ENCODE data around the gene GMIP. TPM values are rescaled to one million over a fixed set of nuclear protein-coding genes. Genes with fewer than 3 reads are reported as not detected.
A peak's percentile ranks its signal among the peaks of the same experiment; 100 is the strongest.

GMIP gene
- total RNA-seq, 1 experiment from 2014 or later, result 6.3 TPM

- POLR2A ChIA-PET (ENCODE audit: unreplicated experiment), result interaction anchor here (0.6 to 0.7 kb wide), 2 partner anchors 23 to 76 kb away, joined by 3 to 16 read pairs; no protein-coding TSS in a partner anchor
- Histone ChIP-seq H3K9me3 (ENCODE audit: low read length) (no peaks in the 10 kb centered on the region), H3K4me3 (ENCODE audit: low read length) (no peak overlapping the region), H3K36me3 (ENCODE audit: low read depth, low read length) (no peaks in the 10 kb centered on the region), H3K4me1 (ENCODE audit: insufficient read depth, low read length) (peaks cover 14% of the 10 kb centered on the region), H4K20me1 (ENCODE audit: low read length) (no peaks in the 10 kb centered on the region), H3K79me2 (ENCODE audit: low read length) (peaks cover 10% of the 10 kb centered on the region; the same call in 1 of the 2 replicates), H2AFZ (ENCODE audit: low read length) (no peak overlapping the region), H3F3A (ENCODE audit: low read length, unreplicated experiment) (no peaks in the 10 kb centered on the region), H3K4me2 (ENCODE audit: low read length) (peak overlapping the region; percentile 66), H3K9me2 (replicated peaks; ENCODE audit: low read length) (no peaks in the 10 kb centered on the region), H3K9ac (ENCODE audit: low read length) (peak overlapping the region; percentile 59), H3K27ac (ENCODE audit: low read length) (peak overlapping the region; percentile 85), H3K27me3 (ENCODE audit: low read length) (no peaks in the 10 kb centered on the region)
- no TSS peak for BruUV-seq (replicated peaks)
- CTCF ChIA-PET, result no interaction called here
- no peak for TF ChIP-seq EZH2phosphoT487 (IDR thresholded peaks at IDR 0.05; ENCODE audit: borderline replicate concordance, low read length)
- TF ChIP-seq, protein P1, sequence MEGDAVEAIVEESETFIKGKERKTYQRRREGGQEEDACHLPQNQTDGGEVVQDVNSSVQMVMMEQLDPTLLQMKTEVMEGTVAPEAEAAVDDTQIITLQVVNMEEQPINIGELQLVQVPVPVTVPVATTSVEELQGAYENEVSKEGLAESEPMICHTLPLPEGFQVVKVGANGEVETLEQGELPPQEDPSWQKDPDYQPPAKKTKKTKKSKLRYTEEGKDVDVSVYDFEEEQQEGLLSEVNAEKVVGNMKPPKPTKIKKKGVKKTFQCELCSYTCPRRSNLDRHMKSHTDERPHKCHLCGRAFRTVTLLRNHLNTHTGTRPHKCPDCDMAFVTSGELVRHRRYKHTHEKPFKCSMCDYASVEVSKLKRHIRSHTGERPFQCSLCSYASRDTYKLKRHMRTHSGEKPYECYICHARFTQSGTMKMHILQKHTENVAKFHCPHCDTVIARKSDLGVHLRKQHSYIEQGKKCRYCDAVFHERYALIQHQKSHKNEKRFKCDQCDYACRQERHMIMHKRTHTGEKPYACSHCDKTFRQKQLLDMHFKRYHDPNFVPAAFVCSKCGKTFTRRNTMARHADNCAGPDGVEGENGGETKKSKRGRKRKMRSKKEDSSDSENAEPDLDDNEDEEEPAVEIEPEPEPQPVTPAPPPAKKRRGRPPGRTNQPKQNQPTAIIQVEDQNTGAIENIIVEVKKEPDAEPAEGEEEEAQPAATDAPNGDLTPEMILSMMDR (conservative IDR thresholded peaks at IDR 0.05; ENCODE audit: low read depth, low read length), result no peak
- peak; percentile 95 for DNase-seq
- peak; percentile 97 for ATAC-seq
- intact Hi-C loops (cut with micrococcal nuclease), result no loop called here
These were observed 37.4 kb downstream of the GMIP start for GRCh38 chr19:19606021-19606420.

- H3K9me3 ChIP-seq (ENCODE audit: low read length), result no peaks in the 10 kb centered on the region
- H3K4me3 ChIP-seq (ENCODE audit: low read length), result no peak overlapping the region
- H3K27ac ChIP-seq (ENCODE audit: low read length), result no peak overlapping the region
- DNase-seq, result no peak
- no peaks in the 10 kb centered on the region for H3K36me3 ChIP-seq (ENCODE audit: low read depth, low read length)
- H3K9me2 ChIP-seq (replicated peaks; ENCODE audit: low read length), result no peaks in the 10 kb centered on the region
- H3F3A ChIP-seq (ENCODE audit: low read length, unreplicated experiment), result no peaks in the 10 kb centered on the region
- H3K9ac ChIP-seq (ENCODE audit: low read length), result no peak overlapping the region
- BruUV-seq (replicated peaks), result no TSS peak
- no peak overlapping the region for H3K4me2 ChIP-seq (ENCODE audit: low read length)
- 0 out of 2 replicates have a peak, but pooled peaks cover 4% of the 10 kb centered on the region for H3K79me2 ChIP-seq (ENCODE audit: low read length)
- H3K4me1 ChIP-seq (ENCODE audit: insufficient read depth, low read length), result peaks cover 14% of the 10 kb centered on the region
- TF ChIP-seq, protein P1 (conservative IDR thresholded peaks at IDR 0.05; ENCODE audit: low read depth, low read length), result no peak
- TF ChIP-seq EZH2phosphoT487 (IDR thresholded peaks at IDR 0.05; ENCODE audit: borderline replicate concordance, low read length) (no peak), EZH2 (IDR thresholded peaks at IDR 0.05; ENCODE audit: low read length, unreplicated experiment) (no peak)
- no peak overlapping the region for H2AFZ ChIP-seq (ENCODE audit: low read length)
- no peak for ATAC-seq
- intact Hi-C loops (cut with micrococcal nuclease), result no loop called here
- POLR2A ChIA-PET (ENCODE audit: unreplicated experiment), result interaction anchor here (0.5 kb wide), 1 partner anchor 62 kb away, joined by 4 read pairs; no protein-coding TSS in a partner anchor
- H3K27me3 ChIP-seq (ENCODE audit: low read length), result no peaks in the 10 kb centered on the region
- CTCF ChIA-PET, result no interaction called here
- H4K20me1 ChIP-seq (ENCODE audit: low read length), result no peaks in the 10 kb centered on the region
These were observed 40.6 kb downstream of the GMIP start for GRCh38 chr19:19602713-19603324.

DNA sequence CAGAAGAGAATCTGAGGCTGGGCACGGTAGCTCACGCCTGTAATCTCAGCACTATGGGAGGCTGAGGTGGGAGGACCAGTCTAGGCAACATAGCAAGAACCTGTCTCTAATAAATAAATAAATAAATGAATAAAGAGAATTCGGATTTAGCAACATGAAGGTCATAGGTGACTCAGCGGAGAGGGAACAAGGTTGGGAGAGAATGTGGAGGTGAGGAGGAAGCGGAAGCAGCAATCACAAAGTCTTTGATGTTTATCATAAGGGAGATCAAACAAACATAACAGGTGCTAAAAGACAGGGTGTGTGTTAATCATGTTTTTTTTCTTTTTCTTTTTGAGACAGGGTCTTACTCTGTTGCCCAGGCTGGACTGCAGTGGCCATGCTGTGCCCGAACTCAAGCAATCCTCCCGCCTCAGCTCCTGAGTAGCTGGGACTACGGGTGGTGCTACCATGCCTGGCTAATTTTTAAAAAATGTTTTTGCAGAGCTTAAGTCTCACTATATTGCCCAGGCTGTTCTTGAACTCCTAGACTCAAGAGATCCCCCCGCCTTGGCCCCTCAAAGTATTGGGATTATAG lies 41.2 kb downstream of the GMIP start:
- H4K20me1 ChIP-seq (ENCODE audit: low read length), result no peaks in the 10 kb centered on the region
- no peaks in the 10 kb centered on the region for H3F3A ChIP-seq (ENCODE audit: low read length, unreplicated experiment)
- no peaks in the 10 kb centered on the region for H3K9me2 ChIP-seq (replicated peaks; ENCODE audit: low read length)
- BruUV-seq (replicated peaks), result no TSS peak
- TF ChIP-seq, protein P1 (conservative IDR thresholded peaks at IDR 0.05; ENCODE audit: low read depth, low read length), result no peak
- TF ChIP-seq EZH2 (IDR thresholded peaks at IDR 0.05; ENCODE audit: low read length, unreplicated experiment), result no peak
- no peak for TF ChIP-seq EZH2phosphoT487 (IDR thresholded peaks at IDR 0.05; ENCODE audit: borderline replicate concordance, low read length)
- H3K27me3 ChIP-seq (ENCODE audit: low read length), result no peaks in the 10 kb centered on the region
- DNase-seq, result no peak
- POLR2A ChIA-PET (ENCODE audit: unreplicated experiment), result no interaction called here
- intact Hi-C loops (cut with micrococcal nuclease), result no loop called here
- no peak overlapping the region for H3K4me2 ChIP-seq (ENCODE audit: low read length)
- no peaks in the 10 kb centered on the region for H3K36me3 ChIP-seq (ENCODE audit: low read depth, low read length)
- no peak overlapping the region for H3K9ac ChIP-seq (ENCODE audit: low read length)
- no peak overlapping the region for H3K4me3 ChIP-seq (ENCODE audit: low read length)
- no peaks in the 10 kb centered on the region for H3K9me3 ChIP-seq (ENCODE audit: low read length)
- peaks cover 14% of the 10 kb centered on the region for H3K4me1 ChIP-seq (ENCODE audit: insufficient read depth, low read length)
- no peak overlapping the region for H2AFZ ChIP-seq (ENCODE audit: low read length)
- no peak overlapping the region for H3K27ac ChIP-seq (ENCODE audit: low read length)
- CTCF ChIA-PET, result no interaction called here
- no peak for ATAC-seq
- H3K79me2 ChIP-seq (ENCODE audit: low read length), result no peaks in the 10 kb centered on the region

Measured in PC-3 (cell line).